NCI-H1048 (cell line): Measurements from ENCODE around the gene SRSF8.
A peak's percentile ranks its signal among the peaks of the same experiment; 100 is the strongest.

Experiments used
- DNase-seq: peaks from one replicate; lab custom pipeline; 2025; lab: John Stamatoyannopoulos, UW

The SRSF8 gene

DNA sequence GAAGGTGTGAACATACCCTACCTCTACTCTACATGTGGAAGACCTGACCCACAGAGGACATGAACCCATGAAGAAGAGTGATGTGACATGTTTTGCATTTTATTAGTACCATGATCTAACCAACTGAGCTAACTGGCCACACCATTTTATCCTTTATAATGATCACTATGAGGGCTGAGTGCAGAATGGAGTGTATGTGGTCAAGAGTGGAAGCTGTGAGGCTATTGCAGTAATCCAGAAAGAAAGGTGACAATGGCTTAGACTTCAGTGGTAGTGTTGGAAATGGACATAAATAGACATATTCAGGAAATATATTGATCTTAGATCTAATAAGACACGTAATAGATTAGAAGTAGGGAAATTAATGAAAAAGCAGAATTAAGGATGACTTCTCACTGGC, 3.8 kb downstream of the SRSF8 start:
- DNase-seq: no peak

DNA sequence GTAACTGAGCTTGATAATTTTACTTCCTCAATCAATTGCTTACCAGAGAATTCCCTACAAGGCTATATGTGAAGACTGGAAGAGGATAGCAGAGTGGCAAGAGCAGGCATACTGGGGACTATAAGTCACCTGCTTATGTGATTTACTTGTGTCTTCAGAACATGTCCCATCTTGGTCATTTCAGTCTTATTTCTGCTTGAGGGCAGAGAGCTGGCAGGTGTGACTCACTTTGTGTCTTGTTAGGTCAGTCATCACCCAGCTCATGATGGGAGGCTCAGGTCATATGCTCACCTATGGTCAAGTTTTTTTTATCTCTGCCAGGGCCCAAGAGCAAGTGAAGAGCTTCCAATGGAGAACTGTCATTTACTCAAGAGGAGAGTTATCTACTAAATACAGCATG, 6.2 kb downstream of the SRSF8 start:
- no peak for DNase-seq

DNA sequence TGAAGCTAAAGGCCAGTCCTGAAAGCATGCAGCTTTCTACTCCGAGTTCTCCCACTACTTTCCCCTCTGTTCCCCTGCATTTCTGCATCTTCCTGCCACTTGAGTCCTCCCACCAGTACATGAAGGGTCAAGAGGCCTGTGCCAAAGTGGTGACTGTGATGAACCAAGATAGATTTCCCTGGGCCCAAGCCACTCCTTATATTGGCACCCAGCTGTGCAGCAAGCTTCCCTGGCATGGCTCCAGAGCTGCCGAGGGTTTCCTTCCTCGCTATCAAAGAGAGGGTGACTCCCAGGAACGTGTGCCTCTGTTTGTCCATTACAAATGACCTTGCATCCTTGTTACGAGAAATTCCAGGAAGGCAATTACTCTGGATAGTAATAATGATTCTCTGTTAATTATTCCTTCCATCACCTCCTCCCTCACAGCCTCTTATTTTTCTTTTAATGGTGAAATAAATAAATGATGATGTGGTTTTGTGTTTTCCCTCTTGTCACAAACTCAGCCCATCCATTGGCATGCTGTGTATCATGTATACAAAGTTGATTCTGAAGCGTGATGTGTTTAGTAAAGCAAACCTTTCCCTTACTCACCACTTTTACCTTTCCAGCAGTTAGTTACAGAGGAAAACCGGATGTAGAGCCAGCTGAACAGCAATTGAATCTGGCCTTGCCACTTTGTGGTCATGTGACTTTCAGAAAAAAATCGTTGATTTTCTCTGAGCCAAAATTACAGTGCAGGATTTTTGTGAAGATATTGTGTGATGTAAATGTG, 8.3 kb downstream of the SRSF8 start:
- DNase-seq: no peak

DNA sequence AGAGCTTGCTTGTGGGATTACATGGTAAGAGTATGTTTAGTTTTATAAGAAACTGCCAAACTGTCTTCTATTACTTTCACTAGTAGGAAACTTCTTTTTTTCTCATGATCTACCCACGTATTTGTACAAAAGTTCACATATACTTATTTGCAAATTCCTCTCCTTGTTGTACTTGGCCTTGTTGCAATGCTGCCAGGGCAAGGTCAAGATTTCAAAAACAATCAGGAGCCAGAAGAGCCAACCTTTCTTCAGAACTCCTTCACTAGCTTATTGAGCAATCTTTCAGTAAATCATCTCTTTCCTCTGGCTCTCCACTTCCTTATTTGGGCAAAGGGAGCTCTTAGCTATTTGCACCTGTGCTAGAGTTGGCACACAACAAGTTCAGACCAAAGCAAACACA, 9.7 kb downstream of the SRSF8 start:
- no peak for DNase-seq

DNA sequence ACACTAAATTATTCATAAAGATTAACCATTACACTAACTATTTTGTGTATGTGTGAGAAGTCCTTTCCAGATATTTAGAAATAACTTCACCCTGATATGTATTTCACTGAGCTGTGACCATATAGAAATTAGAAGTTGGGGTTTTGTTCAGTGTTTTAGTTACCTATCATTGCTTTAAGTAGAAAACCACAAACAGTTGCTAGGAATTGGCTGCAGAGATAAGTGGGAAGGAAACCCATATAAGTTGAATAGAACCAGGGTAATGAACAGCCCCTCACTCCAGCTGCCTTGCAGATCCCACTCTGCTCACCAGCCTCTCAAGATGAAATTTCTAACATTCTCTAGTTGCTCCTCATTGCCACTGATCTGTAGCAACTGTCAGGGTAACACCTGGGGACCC, 10.3 kb downstream of the SRSF8 start:
- no peak for DNase-seq

DNA sequence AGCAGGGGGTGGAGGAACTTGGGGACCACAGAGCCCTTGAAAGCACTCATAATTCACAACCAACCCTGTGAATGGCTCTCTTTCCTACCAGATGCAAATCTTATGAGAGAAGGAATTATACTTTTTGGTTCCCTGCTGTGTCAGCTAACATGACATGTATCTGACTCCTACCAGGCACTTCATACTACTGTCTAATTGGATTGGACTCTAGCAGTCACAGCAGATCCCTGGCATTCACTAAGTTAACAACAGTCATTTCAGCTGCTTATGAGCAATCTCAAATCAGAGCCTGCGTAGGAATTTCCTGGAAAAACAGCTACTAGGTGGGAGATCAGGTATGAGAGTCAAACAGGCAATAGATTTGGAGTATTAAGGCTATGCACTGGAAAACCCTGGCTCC, 11.8 kb downstream of the SRSF8 start:
- DNase-seq: no peak

DNA sequence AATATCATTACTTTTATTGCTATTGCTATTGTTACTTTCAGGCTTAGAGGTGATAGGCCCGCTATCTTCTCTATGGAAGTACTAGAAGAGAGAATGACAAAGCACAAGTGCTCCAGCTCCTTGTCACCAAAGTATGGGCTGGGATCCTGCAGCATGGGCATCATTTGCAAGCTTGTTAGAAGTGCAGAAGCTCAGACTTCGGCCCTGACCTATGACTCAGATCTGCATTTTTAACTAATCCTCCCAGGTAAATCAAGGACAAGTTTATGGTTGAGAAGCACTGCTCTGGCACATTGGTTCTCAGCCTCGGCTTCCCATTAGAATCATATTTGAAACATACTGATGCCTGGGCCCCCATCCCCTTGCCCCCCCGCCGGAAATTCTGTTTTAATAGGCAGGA, 14.3 kb downstream of the SRSF8 start:
- no peak for DNase-seq

DNA sequence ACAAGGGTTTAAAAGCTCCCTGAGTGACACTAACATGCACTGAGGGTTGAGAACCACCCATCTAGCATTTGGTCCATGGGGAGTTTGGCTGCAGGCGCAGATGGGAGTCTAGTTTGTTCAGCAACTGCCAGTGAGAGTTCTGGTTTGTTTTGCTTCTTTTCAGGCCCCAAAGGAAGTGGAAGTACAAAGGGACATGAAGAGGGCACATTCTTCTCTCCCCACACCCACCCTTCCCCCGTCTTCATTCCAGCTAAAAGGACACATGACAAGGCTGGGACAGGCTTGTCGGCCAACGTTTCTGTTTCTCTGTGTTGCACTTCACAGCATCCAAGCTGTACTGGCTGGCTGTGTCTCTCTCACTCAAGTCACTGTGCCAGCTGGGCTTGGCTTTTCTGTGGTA, 14.7 kb downstream of the SRSF8 start:
- DNase-seq: no peak

DNA sequence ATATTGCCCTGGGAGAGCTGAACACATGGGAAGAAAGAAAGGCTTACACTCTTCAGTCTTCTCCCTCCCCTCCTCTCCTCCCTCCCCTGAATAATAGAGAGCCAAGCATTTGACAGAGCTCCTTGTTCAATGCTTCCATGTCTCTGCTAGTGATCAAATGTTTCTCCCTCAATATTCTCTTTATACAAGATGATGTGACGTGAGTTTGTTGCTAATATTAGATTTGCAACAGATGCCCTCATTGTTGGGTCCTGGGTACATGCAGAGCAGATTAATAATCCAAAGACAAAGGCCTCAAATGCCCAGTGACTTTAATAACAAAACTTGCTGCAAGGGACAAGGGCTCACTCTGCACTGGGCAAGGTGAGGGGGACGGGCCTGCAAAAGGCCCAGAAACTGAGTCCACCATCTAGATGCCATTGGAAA, 15.9 kb downstream of the SRSF8 start:
- no peak for DNase-seq

DNA sequence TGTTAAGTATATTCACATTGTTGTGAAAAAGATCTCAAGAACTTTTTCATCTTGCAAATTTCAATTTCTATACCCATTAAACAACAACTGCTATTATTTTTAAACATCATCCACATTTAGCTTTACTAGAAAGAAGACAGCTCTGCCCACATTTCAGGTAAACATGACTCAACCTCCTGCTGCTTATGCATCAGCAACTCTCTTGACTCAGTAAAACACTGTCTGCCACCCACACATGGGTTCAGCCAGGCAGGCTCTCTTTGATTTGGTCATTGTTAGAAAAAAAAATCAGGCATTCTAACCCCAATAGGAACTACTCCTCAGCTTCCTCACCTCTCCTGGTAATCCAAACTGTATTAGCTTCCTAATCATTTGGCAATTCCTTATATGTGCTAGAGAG, 17.8 kb downstream of the SRSF8 start:
- DNase-seq: no peak

DNA sequence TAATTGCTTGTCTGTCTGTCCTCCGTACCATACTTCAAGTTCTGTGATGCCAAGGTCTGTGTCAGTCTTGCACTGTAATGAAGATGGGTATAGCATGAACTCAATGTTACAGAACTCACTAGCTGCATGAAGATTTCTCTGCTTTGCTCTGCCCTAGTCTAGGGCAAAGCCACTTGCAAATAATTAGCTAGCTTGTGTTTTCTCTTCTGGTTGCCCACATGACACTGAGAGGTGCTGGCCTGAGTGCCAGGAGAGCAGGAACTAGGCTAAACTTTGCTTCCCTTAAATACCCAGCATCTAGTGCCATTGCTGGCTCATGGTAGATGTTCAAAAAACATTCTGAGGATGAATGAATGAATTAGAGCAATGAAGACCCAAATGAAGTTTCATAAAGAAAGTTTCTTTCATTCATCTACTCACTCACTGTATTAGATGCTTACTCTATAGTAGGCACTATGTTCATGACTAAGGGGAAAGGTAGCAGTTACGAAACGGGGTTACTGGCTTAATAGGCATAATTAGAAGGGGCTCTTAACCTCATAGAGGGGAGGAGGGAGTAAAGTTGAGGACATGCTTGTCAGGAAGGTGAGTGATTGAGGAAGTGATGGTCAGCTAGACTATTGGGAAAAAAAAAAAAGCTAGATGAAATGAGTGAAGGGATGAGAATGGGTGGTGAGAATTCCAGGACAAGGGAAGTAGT, 18.5 kb downstream of the SRSF8 start:
- DNase-seq: no peak

DNA sequence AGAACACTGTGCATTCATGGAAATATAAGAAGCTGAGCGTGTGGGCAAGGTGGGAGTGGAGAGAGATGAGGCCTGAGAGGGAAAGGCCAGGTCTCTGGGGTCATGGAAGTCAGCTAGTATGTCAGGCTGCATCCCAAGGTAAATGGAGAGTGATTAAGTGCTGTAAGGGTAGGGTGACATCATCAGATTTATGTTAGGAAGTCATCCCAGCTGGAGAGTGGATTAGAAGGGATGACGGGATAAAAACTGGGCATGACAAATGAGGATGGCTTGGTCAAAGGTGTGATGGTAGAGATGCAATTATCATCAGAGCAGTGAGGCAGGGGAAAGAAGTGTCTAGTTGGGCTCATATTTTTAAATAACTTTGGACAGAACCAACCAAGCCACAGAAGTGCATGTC, 19.4 kb downstream of the SRSF8 start:
- DNase-seq: no peak

DNA sequence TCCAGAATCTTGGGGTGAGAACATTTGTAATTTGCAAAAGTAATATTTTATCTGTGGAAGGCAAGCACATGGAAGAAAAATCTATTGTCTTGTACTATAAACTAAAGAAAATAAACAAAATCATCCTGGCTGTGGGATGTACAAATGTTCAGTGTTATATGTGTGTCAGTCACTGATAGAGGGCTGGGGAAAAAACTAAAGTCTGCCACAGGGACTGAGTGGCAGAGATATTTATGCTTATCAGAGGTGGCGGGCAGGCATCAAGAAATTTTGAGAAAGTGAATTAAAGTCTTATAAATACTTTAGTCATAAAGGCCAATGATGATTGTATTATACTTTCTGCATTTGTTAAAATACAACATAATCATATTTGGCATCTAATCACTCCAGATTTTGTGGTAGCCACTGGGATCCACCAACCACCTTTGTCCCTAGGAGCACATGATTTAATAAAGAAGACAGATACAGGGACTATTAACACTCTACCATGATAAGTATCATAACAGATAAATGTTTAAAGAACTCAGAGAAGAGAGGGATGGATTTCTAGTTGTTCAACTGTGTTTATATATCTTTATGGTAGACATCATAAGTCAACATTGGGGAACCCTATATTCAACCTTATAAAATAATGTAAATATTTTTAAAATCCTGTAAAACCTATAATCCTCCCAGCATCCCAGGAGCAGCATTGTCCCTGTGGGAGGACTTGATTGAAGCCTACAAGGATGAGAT, 20.3 kb downstream of the SRSF8 start:
- DNase-seq: no peak

DNA sequence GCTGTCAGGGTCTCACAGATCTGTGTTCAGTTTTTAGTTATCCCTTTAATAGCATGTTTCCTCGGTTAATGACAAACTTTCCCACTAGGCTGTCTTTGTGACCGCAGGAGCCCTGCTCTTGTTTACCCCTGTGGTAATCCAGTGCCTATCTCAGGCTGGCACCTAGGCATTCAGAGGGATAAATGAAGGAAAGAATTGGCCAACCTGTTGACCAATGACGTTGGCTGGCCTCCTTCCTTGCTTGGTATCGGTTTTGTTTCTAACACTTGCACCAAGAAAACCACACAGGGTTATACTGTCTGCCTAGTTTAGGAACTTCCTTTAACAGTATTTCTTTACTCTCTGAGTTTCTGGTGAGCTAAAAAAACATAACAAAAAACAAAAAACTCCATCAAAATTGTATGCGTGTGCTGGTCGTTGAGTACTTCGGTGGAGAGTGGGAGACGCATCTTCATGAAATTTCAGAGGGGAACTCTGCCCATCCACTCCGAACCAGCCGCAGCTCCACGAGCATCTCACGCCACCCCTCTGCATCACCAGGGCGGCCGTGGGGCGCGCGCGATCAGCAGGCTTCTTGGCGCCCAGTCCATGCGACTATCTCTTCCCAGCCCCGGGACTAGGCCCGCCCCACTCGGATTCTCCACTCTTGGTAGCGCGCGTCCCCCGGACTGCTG, 22.4 kb downstream of the SRSF8 start:
- no peak for DNase-seq

DNA sequence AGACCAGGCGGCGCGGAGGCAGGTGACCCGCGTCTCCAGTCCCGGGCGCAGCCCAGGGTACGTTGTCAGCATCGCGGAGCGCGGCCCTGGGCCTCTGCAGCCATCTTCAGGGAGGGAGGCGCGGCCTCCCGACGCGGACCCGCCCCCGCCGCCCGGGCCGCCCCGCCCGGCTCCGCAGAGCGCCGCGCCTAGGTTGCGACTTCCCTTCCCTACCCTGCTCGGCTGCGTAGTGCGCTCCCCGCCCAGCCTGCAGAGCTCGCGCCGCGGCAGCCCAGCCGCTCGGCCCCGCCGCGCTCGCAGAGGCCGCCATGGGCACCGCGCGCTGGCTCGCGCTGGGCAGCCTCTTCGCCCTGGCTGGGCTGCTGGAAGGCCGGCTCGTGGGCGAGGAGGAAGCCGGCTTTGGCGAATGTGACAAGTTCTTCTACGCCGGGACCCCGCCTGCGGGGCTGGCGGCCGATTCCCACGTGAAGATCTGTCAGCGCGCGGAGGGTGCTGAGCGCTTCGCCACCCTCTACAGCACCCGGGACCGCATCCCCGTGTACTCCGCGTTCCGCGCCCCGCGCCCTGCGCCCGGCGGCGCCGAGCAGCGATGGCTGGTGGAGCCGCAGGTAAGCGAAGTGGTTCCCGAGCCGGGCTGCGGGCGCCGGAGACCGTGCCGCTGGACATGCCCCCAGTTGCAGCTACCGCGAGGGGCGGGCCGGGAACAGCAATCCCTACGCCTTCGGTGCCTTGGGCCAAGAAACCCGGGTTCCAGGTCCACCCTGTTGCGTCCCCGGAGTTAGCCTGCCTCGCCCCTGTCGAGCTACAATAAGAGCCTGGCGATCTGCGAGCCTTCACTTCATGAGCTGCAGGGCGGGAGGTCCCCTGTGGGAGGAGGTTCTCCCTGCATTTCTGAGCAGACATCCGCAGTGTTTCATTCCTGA, 23.2 kb downstream of the SRSF8 start, which contains the start of gene ENDOD1:
ENDOD1 (plus strand) TSS at position 227 of the 923 bp plus-strand sequence; CDS start at position 309, 82 bp downstream.
- peak; percentile 63 for DNase-seq

DNA sequence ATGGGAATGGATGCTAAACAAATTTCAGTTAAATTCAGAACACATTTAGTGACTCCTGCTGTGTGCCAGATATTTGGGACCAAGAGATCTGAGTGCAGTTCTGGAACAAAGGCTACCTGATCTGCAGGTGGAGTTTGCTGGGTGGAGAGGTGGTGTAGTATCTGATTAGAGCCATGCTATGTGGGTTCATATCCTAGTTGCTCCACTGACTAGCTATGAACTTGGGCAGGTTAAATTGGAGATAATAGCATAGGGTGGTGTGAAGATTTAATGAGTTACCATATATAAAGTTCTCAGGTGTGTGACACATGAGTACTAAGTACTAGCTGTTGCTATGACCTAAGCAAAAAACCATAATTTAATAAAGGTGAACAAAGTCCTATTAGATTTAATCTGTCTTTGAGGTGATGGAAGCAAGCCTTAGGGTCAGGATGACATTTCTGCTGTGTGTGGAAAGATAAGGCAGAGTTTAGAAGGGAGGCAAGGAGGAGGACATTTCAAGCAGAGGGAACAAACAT, 25.0 kb downstream of the SRSF8 start:
- no peak for DNase-seq

DNA sequence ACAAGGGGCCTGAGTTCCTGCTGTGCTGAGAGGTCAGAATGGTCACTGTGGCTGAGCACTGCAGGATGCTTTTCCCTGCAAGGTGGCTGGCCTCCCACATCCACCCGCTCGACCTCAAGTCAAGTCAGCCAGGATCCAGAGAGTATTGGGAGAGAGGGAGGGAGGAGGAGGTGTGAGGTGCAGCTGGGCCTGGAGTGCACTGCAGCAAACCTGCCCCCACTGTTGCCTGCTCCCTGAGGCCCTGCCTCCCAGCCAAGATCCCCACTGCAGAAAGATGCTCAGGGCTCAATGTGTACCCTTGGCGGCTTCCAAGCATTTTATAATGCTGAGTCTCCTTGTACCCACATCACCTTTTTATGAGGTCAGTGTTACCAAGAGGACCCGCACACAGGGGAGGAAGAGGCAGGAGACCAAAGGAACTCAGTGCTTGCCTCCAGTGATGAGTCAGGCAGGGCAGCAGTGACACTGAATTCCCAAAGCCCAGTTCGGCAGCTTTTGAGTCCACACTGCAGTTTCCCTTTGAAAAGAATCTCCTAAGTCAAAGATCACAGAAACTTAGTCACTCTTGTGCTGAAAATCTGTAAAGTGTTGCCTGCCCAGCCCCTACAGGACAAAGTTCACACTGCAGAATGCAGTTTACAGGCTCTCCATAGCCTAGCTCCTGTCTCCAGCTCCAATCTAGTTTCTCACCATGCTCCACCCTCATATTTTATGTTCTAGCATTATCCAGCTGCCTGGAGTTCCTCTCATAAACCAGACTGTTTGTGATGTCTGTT, 26.0 kb downstream of the SRSF8 start:
- DNase-seq: no peak

DNA sequence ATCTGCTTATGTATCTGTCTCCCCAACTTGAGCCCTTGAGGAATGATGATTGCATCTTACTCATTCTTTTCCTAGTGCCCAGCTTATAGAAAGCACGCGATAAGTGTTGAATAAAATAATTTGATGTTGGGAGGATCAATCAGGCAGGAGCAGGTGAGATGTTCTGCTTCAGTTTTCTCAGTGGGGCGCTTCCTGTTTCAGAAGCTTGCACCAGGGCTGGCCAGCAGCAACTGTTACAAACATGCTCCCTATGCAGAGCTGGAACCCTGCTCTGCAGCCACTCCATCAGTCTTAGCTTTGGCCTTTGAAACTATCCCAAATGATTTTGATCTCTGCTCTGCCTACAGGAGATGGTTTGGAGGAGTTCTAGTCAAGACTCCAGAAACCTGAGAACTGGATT, 26.8 kb downstream of the SRSF8 start:
- no peak for DNase-seq

DNA sequence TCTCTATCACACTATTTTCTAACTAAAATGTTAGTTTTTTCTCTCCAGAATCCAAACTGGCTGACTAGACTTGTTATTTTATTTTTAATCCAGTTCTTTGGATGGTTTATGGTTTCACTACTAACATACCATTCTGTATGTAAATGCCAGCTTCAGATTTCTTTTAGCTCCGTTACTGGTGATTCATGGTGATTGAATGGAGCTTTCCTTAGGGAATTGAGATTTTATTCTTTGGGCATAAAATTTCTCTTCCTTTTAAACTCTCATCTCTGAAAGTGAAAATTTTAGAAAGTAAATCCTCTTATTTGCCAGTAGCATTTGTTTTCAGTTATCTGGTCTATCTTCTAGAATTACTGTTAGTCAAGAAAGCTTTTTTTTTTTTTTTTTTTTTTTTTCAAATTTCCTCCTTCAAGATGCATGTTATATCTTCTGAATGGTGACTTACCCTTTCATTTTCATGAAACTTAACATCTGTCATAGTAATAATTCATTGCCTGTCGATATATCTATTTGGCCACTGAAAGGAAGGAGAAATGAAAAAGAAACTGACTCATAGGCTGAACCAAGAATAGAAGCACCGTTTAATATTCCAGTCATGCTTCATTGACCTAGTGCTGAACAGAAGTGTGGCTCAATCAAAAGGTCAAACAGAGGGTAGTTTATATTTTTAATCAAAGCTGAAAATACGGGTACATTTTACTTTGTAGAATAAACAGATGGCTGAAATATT, 29.3 kb downstream of the SRSF8 start:
- DNase-seq: no peak

DNA sequence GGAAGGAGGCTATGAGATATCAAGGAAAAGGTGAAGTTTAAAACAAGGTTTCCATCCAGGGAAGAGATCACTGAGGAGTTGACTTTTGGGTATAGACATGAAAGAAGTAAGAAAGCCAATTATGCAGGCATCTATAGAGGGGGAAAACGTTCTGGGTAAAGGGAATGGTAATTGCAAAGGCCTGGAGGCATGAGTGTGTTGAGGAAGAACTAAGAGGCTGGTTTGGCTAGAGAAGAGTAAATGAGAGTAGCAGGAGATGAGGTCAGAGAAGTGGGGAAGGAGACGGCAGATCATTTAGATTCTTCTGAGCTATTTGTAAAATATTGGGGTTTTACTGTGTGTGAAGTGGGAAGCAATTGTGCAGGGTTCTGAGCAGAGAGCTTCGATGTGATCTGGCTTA, 30.5 kb downstream of the SRSF8 start:
- no peak for DNase-seq
